A549 treated with RU486 at 1 μM for 4 hours (cell line): ENCODE measurements around the gene SEMA4C. TPM values are rescaled to one million over a fixed set of nuclear protein-coding genes. Genes with fewer than 3 reads are reported as not detected.

Experiments used
- total RNA-seq: library from RNA; stranded (reverse); fragments of 200-300 nt; extraction: Qiagen RNA extraction; gene quantifications from 5 replicates; pipeline ENCODE4 v1.2.3, GENCODE V29; 2022; ENCODE audit warnings: low read depth

Gene SEMA4C
- total RNA-seq = 15.2 to 22.7 TPM (median 21.1 TPM) in 5 replicates

GRCh38 chr2:96869822-96870625 is at the start of gene SEMA4C:
Gene SEMA4C, minus strand, starts transcription at chr2:96870080. Its CDS starts 2,194 bp downstream, at chr2:96867886.

DNA sequence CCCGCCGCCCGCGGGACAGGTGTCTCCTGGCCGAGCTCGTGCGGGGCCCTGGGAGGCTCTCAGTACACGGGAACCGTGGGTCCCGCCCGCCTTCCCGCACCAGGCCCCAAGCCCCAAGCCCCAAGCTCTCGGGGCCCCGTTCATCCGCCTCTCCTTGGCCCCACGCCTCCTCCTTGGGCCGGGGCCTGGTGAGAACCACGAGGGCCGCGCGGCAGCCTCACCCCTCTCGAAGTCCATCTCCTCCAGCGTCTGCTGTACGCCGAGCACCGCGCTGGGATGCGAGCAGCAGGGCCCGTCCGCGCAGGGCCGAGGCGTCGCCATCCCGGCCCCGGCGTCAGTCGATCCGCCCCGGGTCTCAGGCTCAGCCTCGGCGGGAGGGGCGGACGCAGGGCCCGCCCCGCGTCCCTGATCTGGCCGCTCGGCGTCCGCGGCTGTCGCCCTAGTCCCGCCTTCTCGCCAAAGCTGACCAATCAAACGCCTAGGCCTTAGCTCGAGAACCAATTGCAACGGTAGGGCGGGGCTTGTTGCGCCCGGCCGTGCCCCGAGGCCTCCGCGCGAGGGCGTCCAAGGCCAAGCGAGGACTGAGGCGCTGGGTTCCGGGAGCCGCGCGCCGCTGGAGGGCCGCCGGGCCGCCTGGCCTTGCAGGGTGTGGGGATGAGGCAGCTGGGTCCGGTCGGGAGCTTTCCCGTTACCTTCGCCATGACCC is 12.1 kb downstream of the SEMA4C start, which contains the start of gene ANKRD39:
Gene ANKRD39 (minus strand): TSS at position 350 of the 706 bp plus-strand sequence. CDS start 29 bp downstream, at position 321.

DNA sequence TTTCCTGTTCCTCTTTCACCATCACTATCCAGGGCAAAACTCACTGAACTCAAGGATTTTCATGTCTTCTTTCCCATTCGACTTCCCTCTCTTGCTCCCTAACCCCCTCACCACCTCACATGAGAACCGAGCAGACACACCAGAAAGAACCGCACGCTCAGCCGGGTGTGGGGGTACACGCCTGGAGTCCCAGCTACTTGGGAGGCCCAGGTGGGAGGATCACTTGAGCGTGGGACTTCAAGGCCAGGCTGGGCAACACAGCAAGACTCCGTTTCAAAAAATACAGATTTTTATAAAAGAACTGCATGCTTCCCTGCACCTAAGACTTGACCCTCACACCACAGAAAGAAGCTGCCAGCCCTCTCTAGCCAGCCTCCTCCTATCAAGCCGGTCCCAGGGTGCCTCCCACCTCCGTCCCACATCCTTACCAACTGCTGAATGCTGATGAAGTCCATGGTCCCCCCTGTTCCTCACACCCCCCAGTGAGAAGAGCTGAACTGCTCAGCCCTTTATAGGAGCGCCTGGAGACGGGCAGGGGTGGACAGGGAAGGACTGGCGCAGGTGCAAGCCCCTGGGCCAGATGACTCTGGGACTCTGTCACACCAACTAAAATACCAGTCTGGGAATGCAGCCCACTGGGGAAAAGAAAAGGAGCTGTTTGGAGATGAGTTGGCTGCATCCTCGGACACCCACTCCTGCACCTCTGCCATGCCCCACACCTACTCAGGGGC is 26.2 kb downstream of the SEMA4C start, which contains the start of gene ANKRD23:
Gene ANKRD23 (minus strand): TSS at position 484 of the 731 bp plus-strand sequence. CDS start 29 bp downstream, at position 455.

DNA sequence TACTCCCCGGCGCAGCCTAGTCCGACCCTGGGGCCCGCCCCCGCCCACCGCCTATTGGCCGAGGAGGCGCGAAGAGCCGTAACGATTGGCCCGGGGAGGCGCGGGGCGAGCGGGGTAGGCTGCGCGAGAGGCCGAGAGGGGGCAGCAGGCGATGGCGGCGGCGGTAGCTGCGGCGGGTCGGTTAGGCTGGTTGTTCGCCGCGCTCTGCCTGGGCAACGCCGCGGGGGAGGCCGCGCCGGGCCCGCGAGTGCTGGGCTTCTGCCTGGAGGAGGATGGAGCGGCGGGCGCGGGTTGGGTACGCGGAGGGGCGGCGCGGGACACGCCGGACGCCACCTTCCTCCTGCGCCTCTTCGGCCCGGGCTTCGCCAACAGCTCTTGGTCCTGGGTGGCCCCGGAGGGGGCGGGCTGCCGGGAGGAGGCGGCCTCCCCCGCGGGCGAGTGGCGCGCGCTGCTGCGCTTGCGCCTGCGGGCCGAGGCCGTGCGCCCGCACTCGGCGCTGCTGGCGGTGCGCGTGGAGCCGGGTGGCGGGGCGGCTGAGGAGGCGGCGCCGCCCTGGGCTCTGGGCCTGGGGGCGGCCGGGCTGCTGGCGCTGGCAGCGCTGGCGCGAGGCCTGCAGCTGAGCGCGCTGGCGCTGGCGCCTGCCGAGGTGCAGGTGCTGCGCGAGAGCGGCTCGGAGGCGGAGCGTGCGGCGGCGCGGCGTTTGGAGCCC is 53.6 kb downstream of the SEMA4C start, which contains the start of gene CNNM3:
Gene CNNM3 (plus strand): TSS at position 142 of the 709 bp plus-strand sequence. CDS start 10 bp downstream, at position 152.

Other genes starting within 250 kb of the SEMA4C start
- gene KANSL3, start 231.8 kb downstream of the SEMA4C start, total RNA-seq = 27.9 to 32.2 TPM (median 30.2 TPM) in 5 replicates
- not detected in 5 replicates for gene FER1L5, start 227.3 kb downstream of the SEMA4C start, total RNA-seq
- gene LMAN2L, start 130.0 kb downstream of the SEMA4C start, total RNA-seq = 20.2 to 24.1 TPM (median 22.8 TPM) in 5 replicates
- gene CNNM4, start 109.2 kb downstream of the SEMA4C start, total RNA-seq = 13.4 to 17.2 TPM (median 16.4 TPM) in 5 replicates
- gene CNNM3, start 53.8 kb downstream of the SEMA4C start, total RNA-seq = 10.6 to 16.0 TPM (median 15.8 TPM) in 5 replicates
- gene ANKRD23, start 26.1 kb downstream of the SEMA4C start, total RNA-seq = 1.2 to 2.0 TPM (median 1.8 TPM) in 5 replicates
- gene ANKRD39, start 12.1 kb downstream of the SEMA4C start, total RNA-seq = 19.9 to 23.2 TPM (median 21.7 TPM) in 5 replicates
- gene FAM178B, start 116.5 kb upstream of the SEMA4C start, total RNA-seq = not detected in 5 replicates
- gene FAHD2B, start 224.8 kb upstream of the SEMA4C start, total RNA-seq = 10.6 to 13.2 TPM (median 11.5 TPM) in 5 replicates
- 2.4 to 6.5 TPM (median 6.0 TPM) in 5 replicates for gene ANKRD36, start 243.1 kb upstream of the SEMA4C start, total RNA-seq